Measurements from ENCODE around the gene ME2.
A peak's percentile ranks its signal among the peaks of the same experiment; 100 is the strongest.
"Not testable (repeated sequence)": the region's sequence is repeated elsewhere in the genome, so short reads cannot be mapped to it uniquely, and the experiment has no call there.

Gene ME2

DNA sequence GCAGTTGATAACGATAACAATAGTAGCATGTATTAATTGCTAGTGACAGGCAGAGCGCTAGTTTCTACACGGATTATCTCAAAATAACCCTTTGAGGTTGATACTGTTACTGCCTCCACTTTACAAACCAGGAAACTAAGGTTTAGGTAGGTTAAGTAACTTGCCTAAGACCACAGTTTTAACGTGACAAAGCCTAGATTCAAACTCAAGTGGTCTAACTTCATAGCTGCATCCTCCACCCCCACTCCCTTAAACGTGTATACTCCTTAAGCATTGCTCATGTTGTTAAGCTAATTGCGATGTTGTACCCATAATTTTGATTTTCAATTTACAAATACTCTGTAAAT is 1.2 kb downstream of the ME2 start:
- no peak overlapping the region for H3K27ac ChIP-seq (ENCODE audit: low read depth, low read length)
- H2AFZ ChIP-seq (ENCODE audit: low read length, unreplicated experiment), result peak overlapping the region; percentile 98
- H3K27me3 ChIP-seq (ENCODE audit: insufficient read depth, low read length), result no peaks in the 10 kb centered on the region
- H3K4me3 ChIP-seq (ENCODE audit: low read depth, low read length), result peak overlapping the region; percentile 96
- no peaks in the 10 kb centered on the region for H3K4me1 ChIP-seq (ENCODE audit: control insufficient read depth, insufficient read depth, low read length, unreplicated experiment)
- H3K36me3 ChIP-seq (ENCODE audit: insufficient read depth, low read length), result no peaks in the 10 kb centered on the region
- peaks cover 43% of the 10 kb centered on the region for H3K79me2 ChIP-seq (ENCODE audit: control insufficient read depth, insufficient read depth, low read length, unreplicated experiment)

DNA sequence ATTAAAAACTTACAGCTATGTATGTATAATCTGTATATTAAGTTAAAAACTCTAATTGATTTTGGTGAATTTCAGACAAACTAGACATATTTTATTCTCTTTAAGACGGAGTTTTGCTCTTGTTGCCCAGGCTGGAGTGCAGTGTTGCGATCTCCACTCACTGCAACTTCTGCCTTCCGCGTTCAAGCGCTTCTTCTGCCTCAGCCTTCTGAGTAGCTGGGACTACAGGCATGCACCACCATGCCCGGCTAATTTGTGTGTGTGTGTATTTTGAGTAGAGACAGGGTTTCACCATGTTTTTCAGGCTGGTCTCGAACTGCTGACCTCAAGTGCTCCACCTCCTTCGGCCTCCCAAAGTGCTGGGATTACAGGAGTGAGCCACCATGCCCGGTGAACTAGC is 2.0 kb downstream of the ME2 start:
- not testable (repeated sequence) for H2AFZ ChIP-seq (ENCODE audit: low read length, unreplicated experiment); H3K36me3 ChIP-seq (ENCODE audit: insufficient read depth, low read length); H3K4me3 ChIP-seq (ENCODE audit: low read depth, low read length); H3K27me3 ChIP-seq (ENCODE audit: insufficient read depth, low read length); H3K4me1 ChIP-seq (ENCODE audit: control insufficient read depth, insufficient read depth, low read length, unreplicated experiment); H3K27ac ChIP-seq (ENCODE audit: low read depth, low read length)
- H3K79me2 ChIP-seq (ENCODE audit: control insufficient read depth, insufficient read depth, low read length, unreplicated experiment), result peaks cover 45% of the 10 kb centered on the region

DNA sequence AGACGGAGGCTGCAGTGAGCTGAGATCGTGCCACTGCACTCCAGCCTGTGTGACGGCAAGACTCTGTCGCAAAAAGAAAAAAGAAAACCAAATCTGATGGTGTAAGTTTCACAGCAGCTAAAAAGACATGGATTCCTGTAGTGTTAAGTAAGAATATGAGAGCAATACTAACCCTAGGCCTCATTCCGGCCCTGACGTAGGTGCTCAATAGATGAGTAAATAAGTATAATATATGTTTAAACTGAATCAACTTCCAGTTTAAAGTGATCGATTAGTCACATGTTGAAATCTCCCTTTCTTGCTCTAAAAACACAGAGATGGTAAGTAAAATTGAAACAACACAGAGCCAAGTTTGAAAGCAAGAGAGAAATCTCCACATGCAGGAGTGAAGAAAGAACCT is 8.0 kb downstream of the ME2 start:
- peaks cover 35% of the 10 kb centered on the region for H3K79me2 ChIP-seq (ENCODE audit: control insufficient read depth, insufficient read depth, low read length, unreplicated experiment)
- no peaks in the 10 kb centered on the region for H3K4me1 ChIP-seq (ENCODE audit: control insufficient read depth, insufficient read depth, low read length, unreplicated experiment)
- H2AFZ ChIP-seq (ENCODE audit: low read length, unreplicated experiment), result no peak overlapping the region
- H3K4me3 ChIP-seq (ENCODE audit: low read depth, low read length), result no peak overlapping the region
- 0 out of 2 replicates have a peak, but pooled peaks cover 15% of the 10 kb centered on the region for H3K36me3 ChIP-seq (ENCODE audit: insufficient read depth, low read length)
- no peaks in the 10 kb centered on the region for H3K27me3 ChIP-seq (ENCODE audit: insufficient read depth, low read length)
- H3K27ac ChIP-seq (ENCODE audit: low read depth, low read length), result no peak overlapping the region

DNA sequence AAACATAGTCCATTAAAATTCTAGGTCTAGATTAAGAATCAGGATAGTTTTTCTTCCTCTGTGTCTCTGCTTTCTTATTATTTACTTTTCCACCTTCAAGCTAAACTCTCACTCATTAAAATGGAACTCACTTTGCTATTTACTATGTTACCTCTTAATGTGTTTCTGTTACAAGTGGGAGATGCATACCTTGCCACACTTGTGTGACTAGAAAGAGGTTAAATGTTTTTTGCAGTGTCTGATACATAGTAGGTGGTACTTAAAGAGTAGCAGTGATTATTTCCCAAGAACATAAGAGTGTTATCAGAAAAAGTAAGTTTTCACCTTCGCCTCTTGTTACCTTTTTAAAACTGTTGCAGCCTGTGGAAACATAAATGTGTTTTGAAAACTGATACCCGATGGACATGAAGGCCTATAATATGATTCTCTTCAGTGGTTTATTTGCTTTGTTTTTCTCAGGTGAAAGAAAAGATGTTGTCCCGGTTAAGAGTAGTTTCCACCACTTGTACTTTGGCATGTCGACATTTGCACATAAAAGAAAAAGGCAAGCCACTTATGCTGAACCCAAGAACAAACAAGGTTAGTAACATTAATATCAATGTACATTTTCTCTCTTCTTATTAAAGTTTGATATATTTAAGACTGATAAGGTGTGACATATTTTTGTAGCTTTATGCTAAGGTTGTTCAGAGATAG is 16.6 kb downstream of the ME2 start:
- Histone ChIP-seq H2AFZ (ENCODE audit: low read length, unreplicated experiment) (no peak overlapping the region), H3K27me3 (ENCODE audit: insufficient read depth, low read length) (no peaks in the 10 kb centered on the region), H3K4me3 (ENCODE audit: low read depth, low read length) (no peak overlapping the region), H3K27ac (ENCODE audit: low read depth, low read length) (no peak overlapping the region), H3K4me1 (ENCODE audit: control insufficient read depth, insufficient read depth, low read length, unreplicated experiment) (no peaks in the 10 kb centered on the region), H3K36me3 (ENCODE audit: insufficient read depth, low read length) (peaks cover 15% of the 10 kb centered on the region), H3K79me2 (ENCODE audit: control insufficient read depth, insufficient read depth, low read length, unreplicated experiment) (peaks cover 9% of the 10 kb centered on the region)

DNA sequence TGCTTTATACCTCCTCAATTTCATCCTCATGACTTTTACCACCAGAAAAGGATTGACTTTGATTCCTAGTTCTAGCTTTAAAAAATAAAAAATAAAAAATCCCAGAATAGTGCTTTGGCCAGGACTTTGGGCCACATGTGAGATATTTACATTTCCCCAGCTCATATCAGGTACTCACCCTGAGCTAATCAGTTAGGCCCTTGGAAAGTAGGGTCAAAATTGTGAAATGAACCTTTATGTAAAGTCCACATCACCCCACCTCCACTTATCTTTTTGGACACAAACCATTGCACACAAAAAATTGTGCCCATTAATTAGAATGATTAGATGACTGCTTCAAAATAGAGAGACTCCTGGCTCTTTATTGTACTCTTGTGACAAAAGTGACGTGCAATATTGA is 17.2 kb downstream of the ME2 start:
- Histone ChIP-seq H2AFZ (ENCODE audit: low read length, unreplicated experiment) (no peak overlapping the region), H3K4me3 (ENCODE audit: low read depth, low read length) (no peak overlapping the region), H3K4me1 (ENCODE audit: control insufficient read depth, insufficient read depth, low read length, unreplicated experiment) (no peaks in the 10 kb centered on the region), H3K36me3 (ENCODE audit: insufficient read depth, low read length) (peaks cover 15% of the 10 kb centered on the region), H3K79me2 (ENCODE audit: control insufficient read depth, insufficient read depth, low read length, unreplicated experiment) (peaks cover 8% of the 10 kb centered on the region), H3K27ac (ENCODE audit: low read depth, low read length) (no peak overlapping the region), H3K27me3 (ENCODE audit: insufficient read depth, low read length) (no peaks in the 10 kb centered on the region)

DNA sequence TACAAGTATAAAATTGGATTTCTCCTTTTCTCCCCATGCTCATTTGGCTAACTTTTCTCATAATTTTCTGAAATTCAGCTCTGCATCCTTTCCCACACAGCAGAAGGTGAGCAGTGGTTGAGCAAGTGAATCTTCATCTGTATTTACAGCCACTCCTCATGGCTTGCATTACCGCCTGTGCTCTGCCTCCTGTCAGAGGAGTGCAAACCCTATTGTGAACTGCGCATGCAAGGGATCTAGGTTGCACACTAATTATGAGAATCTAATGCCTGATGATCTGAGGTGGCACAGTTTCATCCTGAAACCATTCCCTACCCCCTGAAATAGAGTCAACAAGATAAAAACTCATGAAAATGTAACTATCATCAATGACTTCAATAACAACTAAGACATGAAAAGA is 20.0 kb downstream of the ME2 start:
- Histone ChIP-seq H3K4me1 (ENCODE audit: control insufficient read depth, insufficient read depth, low read length, unreplicated experiment) (no peaks in the 10 kb centered on the region), H3K27me3 (ENCODE audit: insufficient read depth, low read length) (no peaks in the 10 kb centered on the region), H3K27ac (ENCODE audit: low read depth, low read length) (no peak overlapping the region), H2AFZ (ENCODE audit: low read length, unreplicated experiment) (no peak overlapping the region), H3K36me3 (ENCODE audit: insufficient read depth, low read length) (peaks cover 15% of the 10 kb centered on the region), H3K79me2 (ENCODE audit: control insufficient read depth, insufficient read depth, low read length, unreplicated experiment) (no peaks in the 10 kb centered on the region), H3K4me3 (ENCODE audit: low read depth, low read length) (no peak overlapping the region)

DNA sequence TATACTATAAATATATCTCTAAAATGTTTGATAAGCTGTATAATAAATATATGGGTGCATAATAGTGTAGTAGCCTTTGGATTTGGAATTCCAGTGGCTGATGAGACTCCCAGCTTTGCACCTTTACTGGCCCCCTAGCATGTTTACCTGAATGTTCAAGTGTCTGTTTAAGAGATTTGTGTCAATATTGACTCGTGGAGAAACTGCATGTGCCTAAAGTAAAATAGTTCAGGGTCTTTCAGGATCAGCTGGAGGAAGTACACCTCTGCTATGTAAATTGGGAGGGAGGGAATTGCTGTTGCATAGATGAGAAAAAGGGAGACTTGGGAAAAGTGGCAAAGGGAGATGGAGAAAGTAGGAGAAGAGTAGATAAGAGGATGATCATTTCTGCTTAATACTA is 23.9 kb downstream of the ME2 start:
- no peaks in the 10 kb centered on the region for H3K4me1 ChIP-seq (ENCODE audit: control insufficient read depth, insufficient read depth, low read length, unreplicated experiment)
- H2AFZ ChIP-seq (ENCODE audit: low read length, unreplicated experiment), result no peak overlapping the region
- H3K79me2 ChIP-seq (ENCODE audit: control insufficient read depth, insufficient read depth, low read length, unreplicated experiment), result no peaks in the 10 kb centered on the region
- no peak overlapping the region for H3K27ac ChIP-seq (ENCODE audit: low read depth, low read length)
- no peak overlapping the region for H3K4me3 ChIP-seq (ENCODE audit: low read depth, low read length)
- peaks cover 23% of the 10 kb centered on the region for H3K36me3 ChIP-seq (ENCODE audit: insufficient read depth, low read length)
- no peaks in the 10 kb centered on the region for H3K27me3 ChIP-seq (ENCODE audit: insufficient read depth, low read length)

DNA sequence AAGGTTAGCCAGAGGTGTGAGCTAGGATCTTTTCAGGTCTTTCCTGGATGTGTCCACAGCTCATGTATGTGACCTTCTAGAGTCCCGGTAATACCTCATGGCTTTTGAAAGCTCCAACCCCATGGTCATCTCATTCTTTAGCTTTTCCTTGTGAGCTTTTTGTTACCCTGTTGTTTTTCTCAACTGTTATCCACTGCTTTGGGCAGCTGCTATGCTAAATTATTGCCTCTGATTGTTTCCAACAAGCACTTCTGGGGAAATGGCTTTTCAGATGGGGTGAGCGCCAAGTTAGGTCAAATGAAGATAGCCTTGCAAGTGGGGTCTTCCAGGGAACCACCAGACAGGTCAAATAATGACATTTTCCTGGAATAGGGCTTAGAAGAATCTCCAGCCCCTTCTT is 27.9 kb downstream of the ME2 start:
- no peaks in the 10 kb centered on the region for H3K4me1 ChIP-seq (ENCODE audit: control insufficient read depth, insufficient read depth, low read length, unreplicated experiment)
- no peaks in the 10 kb centered on the region for H3K27me3 ChIP-seq (ENCODE audit: insufficient read depth, low read length)
- 0 out of 2 replicates have a peak, but pooled peaks cover 11% of the 10 kb centered on the region for H3K36me3 ChIP-seq (ENCODE audit: insufficient read depth, low read length)
- no peak overlapping the region for H2AFZ ChIP-seq (ENCODE audit: low read length, unreplicated experiment)
- no peak overlapping the region for H3K27ac ChIP-seq (ENCODE audit: low read depth, low read length)
- H3K79me2 ChIP-seq (ENCODE audit: control insufficient read depth, insufficient read depth, low read length, unreplicated experiment), result no peaks in the 10 kb centered on the region
- no peak overlapping the region for H3K4me3 ChIP-seq (ENCODE audit: low read depth, low read length)

DNA sequence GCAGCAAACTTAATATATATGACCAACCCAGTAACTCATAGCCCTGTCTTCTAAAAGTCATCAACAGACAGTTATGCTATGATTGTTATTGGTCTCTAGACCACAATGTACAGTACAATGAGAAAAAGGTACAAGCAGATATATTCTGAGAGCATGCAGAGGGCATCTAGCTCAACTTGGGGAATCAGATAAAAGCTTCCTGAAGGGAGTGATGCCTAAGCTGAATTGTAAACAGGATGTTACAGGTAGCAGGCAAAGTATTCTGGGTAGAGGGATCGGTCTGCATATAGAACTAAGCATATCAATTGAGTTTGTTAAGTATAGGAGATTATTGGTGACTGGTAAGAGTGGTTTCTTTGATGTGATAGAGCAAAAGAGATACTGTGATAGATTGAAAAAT is 30.3 kb downstream of the ME2 start:
- no peak overlapping the region for H3K27ac ChIP-seq (ENCODE audit: low read depth, low read length)
- H3K27me3 ChIP-seq (ENCODE audit: insufficient read depth, low read length), result no peaks in the 10 kb centered on the region
- H3K4me3 ChIP-seq (ENCODE audit: low read depth, low read length), result no peak overlapping the region
- H2AFZ ChIP-seq (ENCODE audit: low read length, unreplicated experiment), result no peak overlapping the region
- H3K36me3 ChIP-seq (ENCODE audit: insufficient read depth, low read length), result peaks cover 11% of the 10 kb centered on the region; the same call in 1 of the 2 replicates
- H3K4me1 ChIP-seq (ENCODE audit: control insufficient read depth, insufficient read depth, low read length, unreplicated experiment), result no peaks in the 10 kb centered on the region
- no peaks in the 10 kb centered on the region for H3K79me2 ChIP-seq (ENCODE audit: control insufficient read depth, insufficient read depth, low read length, unreplicated experiment)

DNA sequence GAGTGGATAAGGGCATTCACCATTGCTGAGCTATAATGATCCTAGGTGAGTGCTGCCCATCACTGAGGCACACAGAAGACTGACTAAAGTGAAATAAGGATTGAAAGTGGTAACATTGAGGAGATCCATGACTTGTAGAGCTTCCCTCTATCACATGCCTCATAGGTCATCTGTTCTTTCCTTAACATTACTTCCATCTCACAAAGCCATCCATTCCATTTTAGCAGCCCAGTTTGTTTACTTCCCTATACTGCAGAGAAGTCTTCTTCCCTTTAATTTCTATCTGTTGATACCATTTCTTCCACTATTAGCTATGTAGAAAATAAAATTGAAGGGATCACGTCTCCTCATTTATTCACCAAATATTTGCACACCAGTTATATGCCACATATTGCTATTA is 32.1 kb downstream of the ME2 start:
- Histone ChIP-seq H3K79me2 (ENCODE audit: control insufficient read depth, insufficient read depth, low read length, unreplicated experiment) (no peaks in the 10 kb centered on the region), H3K27me3 (ENCODE audit: insufficient read depth, low read length) (no peaks in the 10 kb centered on the region), H3K4me3 (ENCODE audit: low read depth, low read length) (no peak overlapping the region), H3K27ac (ENCODE audit: low read depth, low read length) (no peak overlapping the region), H3K4me1 (ENCODE audit: control insufficient read depth, insufficient read depth, low read length, unreplicated experiment) (peaks cover under 1% of the 10 kb centered on the region), H3K36me3 (ENCODE audit: insufficient read depth, low read length) (peaks cover 8% of the 10 kb centered on the region; the same call in 1 of the 2 replicates), H2AFZ (ENCODE audit: low read length, unreplicated experiment) (no peak overlapping the region)

- Histone ChIP-seq H3K4me1 (ENCODE audit: control insufficient read depth, insufficient read depth, low read length, unreplicated experiment) (peaks cover 14% of the 10 kb centered on the region), H3K36me3 (ENCODE audit: insufficient read depth, low read length) (peaks cover 19% of the 10 kb centered on the region), H3K27ac (ENCODE audit: low read depth, low read length) (no peak overlapping the region; the same call in 1 of the 2 replicates), H2AFZ (ENCODE audit: low read length, unreplicated experiment) (peak overlapping the region; percentile 9), H3K27me3 (ENCODE audit: insufficient read depth, low read length) (no peaks in the 10 kb centered on the region), H3K4me3 (ENCODE audit: low read depth, low read length) (no peak overlapping the region), H3K79me2 (ENCODE audit: control insufficient read depth, insufficient read depth, low read length, unreplicated experiment) (no peaks in the 10 kb centered on the region)
Observed at GRCh38 chr18:50917021-50917420, 38.1 kb downstream of the ME2 start.

Data from ACC112 (cell line).